Kidney epithelial cell (primary cell): ENCODE data around the gene EXT2. TPM values are rescaled to one million over a fixed set of nuclear protein-coding genes. Genes with fewer than 3 reads are reported as not detected.

ENCODE experiments used
- DNase-seq: peaks from one replicate; pipeline ENCODE4 v3.0.0-alpha.2; 2010; ENCODE audit warnings: low read depth
- H3K27me3 ChIP-seq: 2 replicates; pipeline ENCODE4 v1.6.0; 2011; ENCODE audit warnings: low read length; ENCODE audit not compliant: control insufficient read depth, insufficient read depth
- H3K36me3 ChIP-seq: 2 replicates; pipeline ENCODE4 v1.5.1; 2011; ENCODE audit warnings: low read length; ENCODE audit not compliant: control insufficient read depth, insufficient read depth
- H3K4me3 ChIP-seq: 2 replicates; pipeline ENCODE4 v1.5.1; 2011; ENCODE audit warnings: low read depth, mild to moderate bottlenecking, control low read depth, low read length
- CTCF ChIP-seq: IDR thresholded peaks from 2 replicates; pipeline ENCODE4 v1.5.1; 2011; ENCODE audit warnings: mild to moderate bottlenecking, moderate library complexity, low read length, control low read depth, inconsistent platforms; ENCODE audit not compliant: insufficient read depth, poor library complexity, severe bottlenecking
- total RNA-seq: library from RNA; depleted of rRNA; stranded (reverse); fragments of >200 nt; gene quantifications from 2 replicates; pipeline ENCODE4 v1.2.3, GENCODE V29; 2015

Gene EXT2
- total RNA-seq, 1 donor from 2014 or later = 83.5 TPM

- Histone ChIP-seq H3K36me3 (no peaks in the 10 kb centered on the region), H3K27me3 (no peaks in the 10 kb centered on the region), H3K4me3 (no peak overlapping the region)
- no peak for DNase-seq
- TF ChIP-seq CTCF = no peak
Measured at GRCh38 chr11:44067266-44067665, 28.2 kb upstream of the EXT2 start.

- no peak for DNase-seq
Measured at GRCh38 chr11:44068180-44068579, 27.3 kb upstream of the EXT2 start.

GRCh38 chr11:44071157-44071556 is 24.3 kb upstream of the EXT2 start:
- no peak for DNase-seq
- no peak for TF ChIP-seq CTCF
- H3K36me3 ChIP-seq = no peaks in the 10 kb centered on the region
- H3K27me3 ChIP-seq = no peaks in the 10 kb centered on the region
- no peak overlapping the region for H3K4me3 ChIP-seq

More at GRCh38 chr11:44068180-44068579, 27.3 kb upstream of the EXT2 start:
- no peak for TF ChIP-seq CTCF
- no peaks in the 10 kb centered on the region for H3K27me3 ChIP-seq
- H3K36me3 ChIP-seq = no peaks in the 10 kb centered on the region
- no peak overlapping the region for H3K4me3 ChIP-seq

- Histone ChIP-seq H3K36me3 (no peaks in the 10 kb centered on the region), H3K4me3 (no peak overlapping the region), H3K27me3 (no peaks in the 10 kb centered on the region)
- TF ChIP-seq CTCF = no peak
- DNase-seq = no peak
Measured at GRCh38 chr11:44072757-44073658, 22.5 kb upstream of the EXT2 start.

GRCh38 chr11:44078794-44079193 is 16.7 kb upstream of the EXT2 start:
- Histone ChIP-seq H3K36me3 (no peaks in the 10 kb centered on the region), H3K27me3 (no peaks in the 10 kb centered on the region), H3K4me3 (no peak overlapping the region)
- no peak for DNase-seq
- TF ChIP-seq CTCF = no peak

GRCh38 chr11:44079376-44079775 is 16.1 kb upstream of the EXT2 start:
- Histone ChIP-seq H3K27me3 (no peaks in the 10 kb centered on the region), H3K36me3 (no peaks in the 10 kb centered on the region), H3K4me3 (no peak overlapping the region)
- TF ChIP-seq CTCF = no peak
- no peak for DNase-seq
